ENCODE results near the gene TNFRSF8.
"Not testable (repeated sequence)": the region's sequence is repeated elsewhere in the genome, so short reads cannot be mapped to it uniquely, and the experiment has no call there.

The TNFRSF8 gene

DNA sequence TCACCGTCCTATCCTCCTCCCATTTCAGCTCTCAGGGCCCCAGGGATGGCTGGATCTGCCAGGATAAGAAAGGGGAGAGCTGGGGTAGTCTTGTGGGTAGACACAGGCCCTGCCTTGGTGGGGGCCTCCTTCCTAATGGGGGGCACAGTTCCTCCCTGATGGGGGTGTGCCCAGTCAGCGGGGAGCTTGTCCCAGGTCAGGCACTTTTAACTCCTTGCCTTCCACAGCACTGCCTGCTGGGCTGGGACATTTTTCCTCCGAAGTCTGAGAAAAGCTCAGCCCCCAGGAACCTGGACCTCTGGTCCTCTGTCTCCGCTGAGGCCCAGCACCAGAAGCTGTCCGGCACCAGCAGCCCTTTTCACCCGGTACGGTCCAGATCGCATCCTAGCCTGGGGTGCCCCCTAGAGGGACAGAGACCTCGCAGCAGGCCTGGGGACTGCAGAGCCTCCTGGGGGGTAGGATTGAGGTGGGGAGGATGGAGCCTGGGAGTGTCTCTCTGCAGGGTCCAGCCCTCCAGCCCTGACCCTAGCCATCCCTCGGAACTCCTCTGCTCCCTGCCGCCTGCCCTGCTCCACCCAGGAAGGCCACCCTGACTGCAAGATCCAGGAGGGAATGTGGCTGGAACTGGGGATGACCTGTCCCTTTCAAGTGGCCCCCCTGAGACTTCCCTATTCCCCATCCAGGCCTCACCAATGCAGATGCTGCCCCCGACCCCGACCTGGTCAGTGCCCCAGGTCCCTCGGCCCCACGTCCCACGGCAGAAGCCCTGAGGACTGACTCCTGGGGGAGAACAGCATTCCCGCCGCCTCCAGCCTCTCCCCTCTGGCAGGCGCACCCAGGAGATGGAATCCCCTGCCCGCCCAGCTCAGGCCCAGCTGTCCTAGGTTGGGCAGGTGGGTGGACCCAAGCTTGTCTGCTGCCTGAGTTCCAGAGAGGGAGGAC lies 31.8 kb upstream of the TNFRSF8 start:
- DNase-seq (ENCODE audit: low read depth): no peak
- no peak overlapping the region for H3K4me3 ChIP-seq (ENCODE audit: control insufficient read depth, low read depth, low read length)
- peak; percentile 79 for TF ChIP-seq CTCF (IDR thresholded peaks at IDR 0.05; ENCODE audit: control insufficient read depth, insufficient read depth, low read depth, low read length, missing control alignments)

GRCh38 chr1:12032161-12032621 lies 30.9 kb upstream of the TNFRSF8 start:
- no peak for TF ChIP-seq CTCF (IDR thresholded peaks at IDR 0.05; ENCODE audit: control insufficient read depth, insufficient read depth, low read depth, low read length, missing control alignments)
- H3K4me3 ChIP-seq (ENCODE audit: control insufficient read depth, low read depth, low read length): no peak overlapping the region

DNA sequence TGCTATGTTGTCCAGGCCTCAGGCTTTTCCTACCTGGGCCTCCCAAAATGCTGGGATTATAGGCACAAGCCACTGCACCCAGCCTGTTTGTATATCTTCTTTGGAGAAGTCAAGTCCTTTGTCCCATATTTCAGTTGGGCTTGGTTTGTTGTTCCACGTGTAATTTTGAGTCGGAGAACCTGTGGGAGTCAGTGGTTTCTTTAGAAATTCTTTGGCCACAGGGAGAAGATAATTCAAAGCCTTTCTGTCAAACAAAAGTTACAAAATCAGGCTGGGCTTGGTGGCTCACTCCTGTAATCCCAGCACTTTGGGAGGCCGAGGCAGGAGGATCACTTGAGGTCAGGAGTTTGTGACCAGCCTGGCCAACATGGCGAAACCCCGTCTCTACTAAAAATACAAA lies 29.7 kb upstream of the TNFRSF8 start:
- H3K4me3 ChIP-seq (ENCODE audit: control insufficient read depth, low read depth, low read length); DNase-seq (ENCODE audit: low read depth): not testable (repeated sequence)

More at GRCh38 chr1:12032161-12032621, 30.9 kb upstream of the TNFRSF8 start:
- DNase-seq (ENCODE audit: low read depth): no peak

DNA sequence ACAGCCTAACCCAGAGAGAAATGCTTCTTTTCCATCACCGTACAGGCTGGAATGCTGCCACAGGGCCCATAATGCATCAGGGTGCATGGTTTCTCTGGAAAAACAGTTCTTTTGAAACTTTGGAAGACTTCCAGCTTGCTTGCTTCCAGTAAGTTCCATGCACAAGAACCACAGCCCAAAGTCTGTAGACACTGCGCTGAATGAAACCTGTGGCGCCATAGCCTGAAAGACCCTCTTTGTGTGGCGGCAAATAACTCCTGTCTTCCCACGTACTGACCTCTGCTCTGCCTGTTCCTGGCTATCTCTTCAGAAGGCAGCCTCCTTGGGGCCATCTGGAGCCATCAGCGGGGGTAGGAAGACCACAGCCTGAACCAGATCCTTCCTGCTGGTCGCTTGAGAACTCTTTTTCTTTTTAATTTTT lies 28.7 kb upstream of the TNFRSF8 start:
- no peak for DNase-seq (ENCODE audit: low read depth)
- H3K4me3 ChIP-seq (ENCODE audit: control insufficient read depth, low read depth, low read length): no peak overlapping the region
- no peak for TF ChIP-seq CTCF (IDR thresholded peaks at IDR 0.05; ENCODE audit: control insufficient read depth, insufficient read depth, low read depth, low read length, missing control alignments)

DNA sequence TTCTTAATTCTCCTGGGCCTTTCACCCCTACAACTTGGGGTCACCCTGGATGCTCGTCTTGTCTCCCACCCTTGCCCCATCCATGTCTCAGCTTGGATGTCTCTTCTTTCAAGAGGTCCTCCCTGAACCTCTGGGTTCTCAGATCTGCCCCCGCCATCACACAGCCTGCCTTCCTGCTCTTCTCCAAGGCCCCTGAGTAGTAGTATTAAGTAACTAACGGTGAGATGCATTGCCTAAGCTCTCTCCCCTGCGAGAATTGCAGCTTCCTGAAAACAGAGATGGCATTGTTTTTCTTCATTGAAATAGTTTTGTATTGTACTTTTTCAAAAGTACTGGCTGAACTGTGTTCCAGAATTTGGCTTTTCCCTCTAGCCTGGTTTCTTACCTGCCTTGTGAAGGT lies 27.8 kb upstream of the TNFRSF8 start:
- no peak for DNase-seq (ENCODE audit: low read depth)

DNA sequence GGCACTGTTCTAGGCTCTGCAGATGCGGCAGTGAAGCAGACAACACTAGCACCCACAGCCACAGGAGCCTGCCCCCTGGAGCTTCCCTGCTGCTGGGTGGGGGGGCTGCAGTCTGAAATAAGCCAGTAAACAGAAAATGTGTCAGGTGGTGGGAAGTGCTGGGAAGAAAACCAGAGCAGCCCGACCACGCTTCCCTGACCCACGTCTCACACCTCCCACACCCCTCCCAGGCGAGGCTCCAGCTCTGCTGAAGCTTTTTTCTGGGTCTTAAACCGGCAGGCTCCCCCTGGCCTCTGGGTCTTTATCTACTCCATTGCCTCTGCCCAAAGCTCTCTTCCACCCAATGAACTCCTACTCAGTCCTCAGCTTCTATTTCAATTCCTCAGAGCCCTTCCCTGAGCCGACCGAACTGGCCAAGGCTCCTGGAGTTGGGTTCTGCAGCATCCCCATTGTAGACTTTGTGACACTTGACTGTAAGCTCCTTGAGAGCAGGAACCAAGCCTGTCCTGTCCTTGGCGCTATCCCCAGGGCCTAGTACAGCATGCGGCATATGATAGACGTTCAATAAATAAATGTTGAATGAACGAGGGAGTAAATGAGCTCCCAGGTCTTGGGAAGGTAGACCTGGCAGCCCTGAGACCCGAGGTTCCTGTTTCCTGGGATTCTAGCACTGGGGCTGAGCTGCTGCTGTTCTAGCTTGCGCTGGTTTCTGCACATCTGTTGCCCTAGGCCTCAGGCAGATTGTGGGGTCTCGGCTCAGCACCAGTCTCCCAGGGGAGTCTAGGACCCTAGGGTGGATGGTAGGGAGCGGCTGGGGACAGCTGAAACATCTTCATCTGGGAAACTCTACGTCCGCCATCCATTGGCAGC lies 25.4 kb upstream of the TNFRSF8 start:
- no peak for TF ChIP-seq CTCF (IDR thresholded peaks at IDR 0.05; ENCODE audit: control insufficient read depth, insufficient read depth, low read depth, low read length, missing control alignments)

More for the DNA sequence above, 27.8 kb upstream of the TNFRSF8 start:
- no peak for TF ChIP-seq CTCF (IDR thresholded peaks at IDR 0.05; ENCODE audit: control insufficient read depth, insufficient read depth, low read depth, low read length, missing control alignments)
- no peak overlapping the region for H3K4me3 ChIP-seq (ENCODE audit: control insufficient read depth, low read depth, low read length)

More for the DNA sequence above, 25.4 kb upstream of the TNFRSF8 start:
- no peak for DNase-seq (ENCODE audit: low read depth)
- no peak overlapping the region for H3K4me3 ChIP-seq (ENCODE audit: control insufficient read depth, low read depth, low read length)

All from AG09309 (cell line).